RWPE2 (cell line): ENCODE results near the gene TRAF3IP1.

ENCODE experiments used
- ATAC-seq: fragments of 200-7000 bp; cut with Tn5 transposase; 3 replicates; pipeline ENCODE4 v1.9.1; 2021; ENCODE audit warnings: low read depth
- DNase-seq: peaks from one replicate; pipeline ENCODE4 v3.0.0-alpha.2; 2020; ENCODE audit warnings: low spot score
- H3K27ac ChIP-seq: fragments of 450-650 bp; 2 replicates; pipeline ENCODE4 v1.5.1; 2017; ENCODE audit warnings: mild to moderate bottlenecking; ENCODE audit not compliant: poor library complexity, severe bottlenecking
- H3K27me3 ChIP-seq: fragments of 250-450 bp; sonication (Bioruptor Pico); 2 replicates; pipeline ENCODE4 v1.5.1; 2021; ENCODE audit warnings: mild to moderate bottlenecking, moderate library complexity; ENCODE audit not compliant: insufficient read depth, poor library complexity, severe bottlenecking
- H3K36me3 ChIP-seq: fragments of 250-450 bp; sonication (Bioruptor Pico); 2 replicates; pipeline ENCODE4 v1.5.1; 2020; ENCODE audit warnings: low read depth, mild to moderate bottlenecking, moderate library complexity
- H3K4me1 ChIP-seq: fragments of 250-450 bp; sonication (Bioruptor Pico); 2 replicates; pipeline ENCODE4 v1.5.1; 2021; ENCODE audit warnings: mild to moderate bottlenecking, moderate library complexity; ENCODE audit not compliant: insufficient read depth, poor library complexity, severe bottlenecking
- H3K4me3 ChIP-seq: fragments of 250-450 bp; sonication (Bioruptor Pico); 2 replicates; pipeline ENCODE4 v1.5.1; 2021; ENCODE audit warnings: mild to moderate bottlenecking, moderate library complexity; ENCODE audit not compliant: severe bottlenecking
- H3K9me3 ChIP-seq: fragments of 250-450 bp; sonication (Bioruptor Pico); 2 replicates; pipeline ENCODE4 v1.5.1; 2021; ENCODE audit warnings: mild to moderate bottlenecking, moderate library complexity; ENCODE audit not compliant: severe bottlenecking
- TF ChIP-seq, protein P1 (sequence below): fragments of 450-650 bp; IDR thresholded peaks from one replicate; pipeline ENCODE4 v1.5.1; 2017; ENCODE audit warnings: mild to moderate bottlenecking, moderate library complexity; ENCODE audit not compliant: poor library complexity, severe bottlenecking

Gene TRAF3IP1

GRCh38 chr2:238290715-238291549, 29.4 kb upstream of the TRAF3IP1 start:
- Histone ChIP-seq H3K27me3 (no peaks in the 10 kb centered on the region), H3K27ac (peak overlapping the region; percentile 85), H3K4me3 (no peak overlapping the region), H3K36me3 (no peaks in the 10 kb centered on the region), H3K9me3 (no peaks in the 10 kb centered on the region), H3K4me1 (peaks cover 34% of the 10 kb centered on the region)
- no peak for DNase-seq
- TF ChIP-seq, protein P1, sequence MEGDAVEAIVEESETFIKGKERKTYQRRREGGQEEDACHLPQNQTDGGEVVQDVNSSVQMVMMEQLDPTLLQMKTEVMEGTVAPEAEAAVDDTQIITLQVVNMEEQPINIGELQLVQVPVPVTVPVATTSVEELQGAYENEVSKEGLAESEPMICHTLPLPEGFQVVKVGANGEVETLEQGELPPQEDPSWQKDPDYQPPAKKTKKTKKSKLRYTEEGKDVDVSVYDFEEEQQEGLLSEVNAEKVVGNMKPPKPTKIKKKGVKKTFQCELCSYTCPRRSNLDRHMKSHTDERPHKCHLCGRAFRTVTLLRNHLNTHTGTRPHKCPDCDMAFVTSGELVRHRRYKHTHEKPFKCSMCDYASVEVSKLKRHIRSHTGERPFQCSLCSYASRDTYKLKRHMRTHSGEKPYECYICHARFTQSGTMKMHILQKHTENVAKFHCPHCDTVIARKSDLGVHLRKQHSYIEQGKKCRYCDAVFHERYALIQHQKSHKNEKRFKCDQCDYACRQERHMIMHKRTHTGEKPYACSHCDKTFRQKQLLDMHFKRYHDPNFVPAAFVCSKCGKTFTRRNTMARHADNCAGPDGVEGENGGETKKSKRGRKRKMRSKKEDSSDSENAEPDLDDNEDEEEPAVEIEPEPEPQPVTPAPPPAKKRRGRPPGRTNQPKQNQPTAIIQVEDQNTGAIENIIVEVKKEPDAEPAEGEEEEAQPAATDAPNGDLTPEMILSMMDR, result no peak
- no peak for ATAC-seq

GRCh38 chr2:238291550-238292281, 28.6 kb upstream of the TRAF3IP1 start:
- Histone ChIP-seq H3K4me3 (no peak overlapping the region), H3K27ac (peak overlapping the region; percentile 85), H3K27me3 (no peaks in the 10 kb centered on the region), H3K4me1 (peaks cover 26% of the 10 kb centered on the region), H3K9me3 (no peaks in the 10 kb centered on the region), H3K36me3 (no peaks in the 10 kb centered on the region)
- TF ChIP-seq, protein P1, result no peak
- ATAC-seq, result no peak
- DNase-seq, result no peak

- no peak overlapping the region for H3K4me3 ChIP-seq
- H3K4me1 ChIP-seq, result peaks cover 19% of the 10 kb centered on the region
- ATAC-seq (no peak), DNase-seq (no peak)
- no peaks in the 10 kb centered on the region for H3K9me3 ChIP-seq
- no peaks in the 10 kb centered on the region for H3K27me3 ChIP-seq
- no peak overlapping the region for H3K27ac ChIP-seq
- H3K36me3 ChIP-seq, result no peaks in the 10 kb centered on the region
- TF ChIP-seq, protein P1, result no peak
These were observed 26.3 kb upstream of the TRAF3IP1 start for GRCh38 chr2:238294046-238294392.

GRCh38 chr2:238294393-238295143, 25.8 kb upstream of the TRAF3IP1 start:
- Histone ChIP-seq H3K27ac (no peak overlapping the region), H3K4me1 (peaks cover 15% of the 10 kb centered on the region), H3K4me3 (no peak overlapping the region), H3K36me3 (no peaks in the 10 kb centered on the region), H3K9me3 (no peaks in the 10 kb centered on the region), H3K27me3 (no peaks in the 10 kb centered on the region)
- ATAC-seq, result no peak
- DNase-seq, result no peak
- TF ChIP-seq, protein P1, result no peak
